Muscle of back (tissue), 11 donors: ENCODE data around the gene C20orf204. TPM values are rescaled to one million over a fixed set of nuclear protein-coding genes. Genes with fewer than 3 reads are reported as not detected.
A peak's percentile ranks its signal among the peaks of the same experiment; 100 is the strongest.

ENCODE experiments used
- DNase-seq, 3 donors: peaks; one replicate each; pipeline versions ENCODE4 v3.0.0 to v3.0.0-alpha.2; 2013
- polyA plus RNA-seq, 10 donors: library from polyadenylated mRNA; unstranded; fragments of 120-200 nt; gene quantifications; one replicate each; pipeline ENCODE4 v1.2.1, GENCODE V29; 2013; ENCODE audit not compliant: insufficient read length in 10 of 10

Gene C20orf204
- polyA plus RNA-seq, 10 donors = 0.42 to 1.1 (median 0.66) TPM

DNA sequence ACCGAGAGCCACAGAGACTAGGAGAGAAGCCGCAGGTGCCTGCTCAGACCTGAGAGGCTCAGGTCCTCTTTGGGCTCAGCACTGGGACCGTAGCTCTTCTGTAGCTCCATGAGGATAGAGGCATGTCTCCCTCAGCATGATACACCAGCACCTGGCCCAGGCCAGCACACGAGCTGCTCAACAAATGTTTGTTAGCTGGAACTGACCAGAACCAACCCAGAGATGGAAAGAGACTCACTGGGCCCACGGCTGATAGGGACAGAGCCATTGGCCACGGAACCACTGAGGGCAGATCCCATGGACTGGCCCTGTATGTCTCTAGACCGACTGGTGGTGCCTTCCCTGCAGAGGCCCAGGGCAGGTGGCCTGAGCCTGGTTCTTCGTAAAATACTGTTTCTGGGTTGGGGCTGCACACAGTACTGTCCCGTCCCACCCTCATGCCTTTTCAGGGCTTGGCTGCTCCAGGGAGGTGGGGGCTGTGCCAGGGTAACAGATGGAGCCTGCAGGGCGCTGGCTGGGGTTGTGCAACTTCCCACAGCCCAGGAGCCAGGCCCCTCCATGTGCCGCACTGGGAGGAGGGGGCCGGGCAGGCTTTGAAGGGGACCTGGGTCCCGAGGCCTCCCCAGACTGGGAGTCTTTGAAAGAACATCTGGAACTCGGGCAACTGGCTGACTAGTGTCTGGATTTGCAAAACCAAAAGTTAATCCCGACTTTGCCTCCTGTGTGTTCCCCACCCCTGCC, 5.2 kb downstream of the C20orf204 start:
- DNase-seq = peak in 1 of 3 donors; percentile 18

DNA sequence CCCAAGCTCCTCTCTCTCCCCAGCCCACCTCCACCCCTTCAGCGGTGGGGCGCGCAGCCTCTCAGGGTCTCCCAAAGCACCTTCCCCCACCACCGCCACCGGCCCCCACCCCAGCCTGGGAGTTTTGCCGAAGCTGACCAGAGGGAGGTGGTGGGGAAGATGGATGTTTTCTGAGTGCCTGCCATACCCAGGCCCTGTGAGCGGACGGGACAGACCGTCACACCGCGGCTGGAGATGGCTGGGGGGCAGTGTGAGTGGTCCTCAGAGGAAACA, 5.7 kb downstream of the C20orf204 start:
- no peak for DNase-seq

GRCh38 chr20:64042054-64042781, 6.2 kb downstream of the C20orf204 start:
- DNase-seq = no peak

DNA sequence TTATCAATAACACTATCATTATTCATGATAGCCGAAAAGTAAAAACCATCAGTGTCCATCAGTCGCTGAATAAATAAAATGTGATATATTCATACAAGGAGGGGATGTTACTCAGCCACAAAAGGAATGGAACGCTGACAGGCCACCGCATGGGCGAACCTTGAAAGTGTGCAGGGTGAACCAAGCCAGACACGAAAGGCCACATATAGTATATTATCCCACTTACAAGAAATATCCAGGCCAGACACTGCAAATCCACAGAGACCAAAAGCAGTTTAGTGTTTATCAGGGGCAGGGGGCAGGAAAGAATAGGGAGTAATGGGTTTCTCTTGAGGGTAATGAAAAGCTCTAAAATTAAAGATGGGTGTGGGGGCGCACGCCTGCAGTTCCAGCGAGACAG, 7.8 kb downstream of the C20orf204 start:
- DNase-seq = no peak

DNA sequence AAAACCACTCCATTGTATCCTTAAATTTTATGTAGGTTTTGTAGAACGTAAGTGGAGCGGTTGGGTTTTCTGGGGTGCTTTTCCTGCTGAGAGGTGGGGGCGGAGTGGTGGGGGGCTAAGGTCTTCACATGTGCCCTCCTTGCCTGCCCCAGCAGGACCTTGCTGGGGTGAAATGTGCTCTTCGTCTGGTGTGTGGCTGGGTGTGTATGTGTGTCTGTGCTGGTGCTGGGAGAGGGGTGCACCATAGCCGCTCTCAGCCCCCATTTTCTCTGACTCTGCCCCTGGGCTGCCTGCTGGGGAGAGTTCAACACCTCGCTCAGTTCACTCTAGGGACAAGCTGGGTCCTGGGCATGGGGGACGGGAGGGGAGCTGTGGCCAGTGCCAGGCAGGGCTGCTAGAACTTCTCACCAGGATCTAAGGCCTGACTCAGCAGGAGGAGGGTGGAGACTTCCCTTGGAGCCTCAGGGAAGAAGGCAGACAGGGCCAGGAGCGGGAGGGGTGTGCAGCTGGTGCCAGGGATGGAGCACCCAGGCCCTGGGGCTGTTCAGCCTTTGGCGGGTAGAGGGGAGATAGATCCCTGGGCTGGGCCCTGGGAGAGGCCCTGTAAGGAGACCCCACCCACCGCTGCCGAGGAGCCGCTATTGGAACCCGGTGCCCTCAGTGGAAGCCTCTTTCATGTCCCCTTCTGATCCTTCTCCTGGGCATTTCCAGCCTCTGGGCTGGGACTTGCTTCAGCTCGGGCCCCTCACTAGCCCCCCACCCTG, 8.7 kb downstream of the C20orf204 start:
- no peak for DNase-seq

GRCh38 chr20:64045346-64046011, 9.5 kb downstream of the C20orf204 start:
- no peak for DNase-seq

DNA sequence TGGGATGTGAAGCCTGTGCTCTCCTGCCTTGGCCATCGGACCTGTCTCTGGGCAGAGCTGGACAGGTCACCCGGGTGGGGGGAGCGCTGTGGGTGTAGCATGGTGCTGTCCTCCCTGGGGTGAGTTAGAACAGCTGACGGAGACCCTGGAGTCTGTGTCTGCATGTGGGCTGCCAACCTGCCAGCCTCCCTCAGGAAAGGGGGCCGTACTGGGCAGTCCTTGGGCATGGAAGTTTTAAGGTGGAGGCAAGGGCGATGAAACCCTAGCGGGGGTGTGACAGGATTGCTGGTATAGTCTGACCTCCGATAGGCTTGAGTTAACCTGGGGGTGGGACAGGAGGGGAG, 11.0 kb downstream of the C20orf204 start:
- DNase-seq = no peak

DNA sequence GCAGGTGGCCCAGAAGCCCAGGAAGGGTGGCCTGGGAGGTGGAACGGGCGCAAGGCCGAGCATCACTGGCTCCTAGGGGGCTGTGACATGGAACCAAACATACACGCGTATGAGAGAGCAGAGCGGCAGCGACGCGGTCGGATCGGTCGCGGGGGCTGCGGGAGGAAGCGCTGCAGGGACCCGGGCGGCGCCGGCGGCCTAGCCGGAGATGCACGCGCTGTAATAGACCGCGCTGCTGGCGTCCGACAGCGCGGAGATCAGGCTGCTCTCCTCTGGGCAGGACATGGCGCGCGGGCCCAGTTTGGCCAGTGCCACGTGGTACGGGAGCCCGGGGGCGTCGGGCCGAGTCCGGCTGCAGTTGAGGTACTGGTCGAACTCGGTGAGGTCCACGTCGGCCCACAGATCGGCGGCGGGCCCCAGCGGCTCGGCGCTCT, 12.0 kb downstream of the C20orf204 start:
- no peak for DNase-seq

GRCh38 chr20:64048402-64049044, 12.5 kb downstream of the C20orf204 start:
- no peak for DNase-seq

- DNase-seq = no peak
Observed at GRCh38 chr20:64049060-64049877, 13.3 kb downstream of the C20orf204 start, which contains the start of gene SOX18. TSS of gene SOX18 (minus strand) at chr20:64049639. CDS start at chr20:64049516, 123 bp downstream.

DNA sequence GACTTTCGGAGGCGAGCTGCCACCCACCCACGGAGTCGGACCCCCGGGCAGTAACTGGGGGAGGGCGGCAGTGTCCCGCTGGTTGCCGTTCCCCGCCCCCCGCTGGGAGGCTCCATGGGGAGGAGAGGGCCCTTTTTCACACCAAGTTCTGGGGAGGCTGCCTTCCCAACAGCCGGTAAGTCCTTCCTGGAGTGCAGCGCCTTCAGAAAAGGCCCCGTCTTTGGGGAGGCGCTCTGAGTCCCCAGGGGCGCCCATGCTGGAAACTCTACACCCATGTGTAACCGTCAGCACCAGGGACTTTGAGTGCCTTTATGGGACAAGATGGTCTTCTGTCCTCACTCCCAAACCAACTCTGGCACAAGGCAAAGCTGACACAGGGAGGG, 13.9 kb downstream of the C20orf204 start:
- no peak for DNase-seq

GRCh38 chr20:64050261-64051032, 14.5 kb downstream of the C20orf204 start:
- DNase-seq = no peak

DNA sequence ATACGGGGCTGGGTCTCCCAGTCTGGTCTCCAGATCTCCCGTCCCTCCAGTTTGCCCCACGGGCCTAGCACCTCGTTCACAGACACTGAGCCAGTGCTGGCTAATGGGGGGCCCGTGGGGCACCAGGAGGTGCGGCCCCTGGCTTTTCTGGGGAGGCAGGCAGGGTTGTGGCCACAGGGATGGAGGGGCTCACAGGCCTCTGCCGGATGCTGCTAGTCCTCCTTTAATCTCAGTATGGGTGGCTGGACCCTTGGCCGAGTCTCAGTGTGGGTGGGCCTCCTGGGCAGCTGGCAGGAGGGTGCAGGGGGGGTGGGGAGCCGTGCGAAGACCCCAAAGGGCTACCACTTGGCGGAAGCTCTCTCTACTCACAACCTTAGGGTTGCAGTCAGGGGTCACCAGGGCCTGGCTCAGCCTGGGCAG, 15.1 kb downstream of the C20orf204 start:
- DNase-seq = no peak

GRCh38 chr20:64051561-64052325, 15.8 kb downstream of the C20orf204 start:
- DNase-seq = no peak

DNA sequence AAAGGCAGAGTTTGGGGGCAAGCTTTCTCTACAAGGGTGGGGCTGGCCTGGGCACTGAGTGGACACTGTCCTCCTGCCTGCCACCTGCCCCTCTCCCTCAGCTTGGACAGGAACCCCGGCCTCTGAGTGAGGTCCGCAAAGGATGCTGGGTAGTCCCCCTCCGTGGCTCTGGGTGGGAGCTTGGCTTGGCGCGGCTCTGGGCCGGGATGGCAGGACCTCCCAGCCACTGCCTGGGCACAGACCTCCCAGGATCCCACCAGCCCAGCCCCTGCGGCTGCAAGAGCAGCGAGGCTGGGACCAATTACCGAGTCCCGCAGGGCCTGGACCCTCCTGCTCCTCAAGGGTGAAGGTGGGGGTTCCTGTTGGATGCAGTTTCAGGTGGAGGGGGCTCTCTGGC, 16.3 kb downstream of the C20orf204 start:
- DNase-seq = no peak

- DNase-seq = no peak
Observed at GRCh38 chr20:64052987-64053840, 17.2 kb downstream of the C20orf204 start.

- DNase-seq = peak in 2 of 3 donors; percentile 52 to 82
Observed at GRCh38 chr20:64053841-64054661, 18.1 kb downstream of the C20orf204 start.
